ENCODE data around the gene EEF2K.
"Not testable (repeated sequence)": the region's sequence is repeated elsewhere in the genome, so short reads cannot be mapped to it uniquely, and the experiment has no call there.

The EEF2K gene

DNA sequence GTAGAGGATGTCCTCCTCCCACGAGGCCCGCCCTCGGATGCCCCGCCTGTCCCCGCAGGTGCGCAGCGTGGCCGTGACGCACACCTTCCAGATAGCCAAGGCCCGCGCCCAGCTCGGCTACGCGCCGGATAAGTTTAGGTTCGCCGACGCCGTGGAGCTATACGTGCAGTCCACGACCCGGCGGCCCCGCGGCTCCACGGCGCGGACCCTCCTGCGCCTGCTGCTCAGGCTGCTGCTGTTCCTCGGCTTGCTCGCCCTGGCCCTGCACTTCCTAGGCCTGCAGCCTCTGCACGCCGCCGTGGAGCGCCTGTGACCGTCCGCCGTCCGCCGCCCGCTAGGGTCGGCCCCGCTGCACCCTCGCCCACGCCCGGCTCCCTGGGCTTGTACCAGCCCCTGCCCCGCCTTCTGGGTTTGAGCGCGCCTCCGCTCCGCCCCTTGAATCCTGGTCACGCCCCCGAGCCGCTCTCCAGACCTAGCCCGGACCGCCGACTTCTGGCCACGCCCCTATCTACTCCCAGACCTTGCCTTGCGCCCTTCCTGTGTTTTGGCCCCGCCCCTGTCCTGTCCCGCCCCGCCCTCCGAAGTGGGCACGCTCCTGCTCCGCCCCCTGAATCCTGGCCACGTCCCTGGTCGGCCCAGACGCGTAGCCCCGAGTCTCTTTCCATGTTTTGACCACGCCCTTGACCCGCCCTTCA lies 15.8 kb upstream of the EEF2K start:
- no peak for DNase-seq (ENCODE audit: low read depth)

DNA sequence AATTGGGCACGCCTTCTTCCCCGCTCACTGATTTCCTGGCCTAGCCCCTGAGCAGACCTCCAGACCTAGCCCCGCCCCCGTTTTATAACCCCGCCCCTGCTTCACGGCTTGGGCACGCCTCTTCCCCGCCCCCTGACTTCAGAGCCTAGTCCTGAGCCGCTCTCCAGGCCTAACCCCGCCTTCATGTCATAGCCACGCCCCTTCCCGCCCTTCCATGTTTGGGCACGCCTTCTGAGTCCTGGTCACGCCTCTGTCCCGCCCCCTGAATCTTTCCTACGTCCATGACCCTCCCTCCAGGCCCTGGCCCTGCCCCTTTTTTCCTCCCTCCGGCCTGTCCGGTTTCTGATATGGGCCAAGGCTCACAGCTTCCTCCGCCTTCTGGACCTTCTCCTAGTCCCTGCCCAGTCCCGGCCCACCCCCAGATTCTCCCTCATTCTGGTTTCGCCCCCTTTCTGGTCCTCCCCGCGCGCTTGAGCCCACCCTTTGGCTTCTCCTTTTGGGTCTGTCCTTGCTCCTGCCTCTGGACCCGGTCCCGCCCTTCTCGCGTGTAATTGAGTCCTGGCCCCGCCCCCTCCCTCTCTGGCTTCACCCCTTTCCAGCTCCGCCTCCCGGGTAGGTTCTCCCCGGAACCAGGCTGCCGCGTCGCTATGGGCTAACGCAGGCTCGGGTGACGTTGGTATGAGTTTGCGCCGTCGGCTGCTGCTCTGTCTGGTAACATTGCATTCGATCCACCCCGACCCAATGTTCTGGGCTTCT lies 15.1 kb upstream of the EEF2K start:
- DNase-seq (ENCODE audit: low read depth), result peak; percentile 96

DNA sequence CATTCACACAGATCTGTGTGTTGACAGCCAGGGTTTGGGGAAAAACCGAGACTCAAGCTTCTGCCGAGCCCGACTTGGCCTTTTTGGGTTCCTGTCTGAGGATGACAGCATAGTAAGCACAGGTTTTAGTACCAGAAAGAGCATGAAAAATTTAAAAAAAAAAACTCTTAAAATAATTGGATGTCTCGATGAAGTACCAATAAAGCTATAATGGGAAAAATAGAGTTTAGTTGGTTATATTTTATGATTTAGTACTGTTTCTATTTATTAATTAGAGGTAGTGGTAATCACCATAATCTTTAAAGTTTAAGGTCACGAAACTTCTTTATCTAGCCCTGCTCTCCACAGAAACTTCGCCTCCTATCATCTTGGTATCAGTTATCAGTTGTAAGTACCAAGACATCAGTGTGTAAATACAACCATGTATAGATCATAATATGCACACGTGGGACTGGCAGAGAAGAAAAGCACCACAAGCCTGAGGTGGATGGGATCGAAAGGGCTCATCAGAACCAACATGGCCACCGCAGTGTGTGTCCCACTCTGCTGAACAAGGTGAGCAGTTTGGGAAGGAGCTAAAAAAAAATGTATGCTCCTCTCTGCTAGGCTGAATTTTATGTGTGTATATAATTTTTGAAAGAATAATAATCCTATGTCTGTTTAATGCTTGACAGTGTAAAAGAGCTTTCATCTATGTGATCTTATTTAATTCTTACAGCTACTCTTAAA lies 14.4 kb upstream of the EEF2K start:
- no peak for DNase-seq (ENCODE audit: low read depth)

DNA sequence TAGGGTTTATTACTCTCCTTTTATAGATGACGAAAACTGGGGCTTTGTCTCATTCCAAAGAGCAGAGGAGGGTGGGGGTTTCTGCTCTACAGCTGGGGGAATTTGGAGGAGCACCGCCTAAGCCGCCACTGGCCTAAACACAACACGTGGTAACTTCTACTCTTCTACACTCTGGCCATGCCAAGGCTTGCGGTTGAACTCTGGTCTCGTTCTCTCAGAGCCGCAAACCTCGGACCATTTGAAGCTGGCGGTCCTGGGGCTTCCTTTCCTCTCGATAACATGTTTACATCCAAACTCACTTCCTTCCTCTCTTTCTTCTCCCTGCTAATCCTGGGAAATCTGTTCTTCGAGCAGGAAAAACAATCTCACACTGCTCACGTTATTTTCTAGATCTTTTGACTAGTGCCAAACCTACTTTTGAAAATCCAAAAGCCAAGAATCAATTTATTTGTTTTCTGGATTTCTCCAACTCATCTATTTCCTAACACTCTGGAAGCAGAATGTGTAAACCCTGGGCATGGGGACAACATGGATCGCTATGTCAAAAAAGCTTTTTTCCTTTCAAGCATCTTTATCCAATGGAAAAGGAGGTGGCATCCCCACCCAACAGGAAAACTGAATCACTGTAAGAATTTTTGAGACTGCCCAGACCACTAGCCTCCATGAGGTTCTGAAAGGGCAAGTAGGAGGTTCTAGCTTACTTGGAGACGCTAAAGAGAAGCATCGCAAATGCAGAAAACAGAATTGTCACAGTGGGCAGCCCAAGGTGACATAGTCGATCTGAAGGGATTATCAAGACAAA lies 13.6 kb upstream of the EEF2K start:
- DNase-seq (ENCODE audit: low read depth), result peak; percentile 58

DNA sequence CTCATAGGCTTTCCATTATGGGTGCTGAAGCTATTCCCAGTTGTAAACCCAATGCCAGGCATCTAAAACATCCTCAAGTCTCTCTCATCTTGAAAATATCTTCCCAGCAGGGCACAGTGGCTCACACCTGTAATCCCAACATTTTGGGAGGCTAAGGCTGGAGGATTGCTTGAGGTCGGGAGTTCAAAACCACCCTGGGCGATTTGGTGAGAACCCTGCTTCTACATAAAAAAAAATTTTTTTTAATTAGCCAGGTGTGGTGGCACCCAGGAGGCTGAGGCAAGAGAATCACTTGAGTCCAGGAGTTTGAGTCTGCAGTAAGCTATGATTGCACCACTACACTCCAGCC lies 13.0 kb upstream of the EEF2K start:
- DNase-seq (ENCODE audit: low read depth), result no peak

DNA sequence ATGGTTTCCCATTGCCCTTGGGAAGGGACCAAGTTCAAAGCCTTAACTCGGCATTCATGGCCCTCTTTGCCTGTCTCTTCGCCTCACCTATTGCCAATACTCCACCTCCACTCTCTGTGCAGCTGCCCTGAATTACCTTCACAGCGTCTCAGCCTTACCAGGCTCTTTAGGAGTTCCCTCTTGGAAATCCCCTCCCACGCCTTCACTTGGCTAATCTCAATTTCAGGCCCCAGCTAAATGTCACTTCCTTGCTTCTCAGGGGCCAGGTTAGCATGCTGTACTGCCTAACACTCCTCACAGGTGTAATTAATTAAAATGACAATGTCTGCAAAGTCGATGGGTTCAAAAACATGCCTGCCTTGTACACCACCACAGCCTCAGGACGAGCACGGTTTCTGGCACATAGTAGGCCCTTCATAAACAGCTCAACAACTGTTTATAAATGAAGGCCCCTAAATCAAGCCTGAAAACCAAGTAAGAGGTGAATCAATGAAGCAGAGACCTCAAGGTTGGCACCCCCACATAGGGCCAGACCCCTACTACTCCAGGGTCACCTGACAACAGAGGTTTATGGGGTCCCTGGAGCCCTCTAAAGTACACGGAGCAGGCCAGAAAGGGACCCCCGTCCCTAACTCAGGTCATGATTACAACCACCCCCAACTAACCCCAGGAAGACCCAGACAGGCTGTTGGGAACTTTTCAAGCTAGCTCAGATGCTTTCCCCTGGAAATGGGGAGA lies 11.2 kb upstream of the EEF2K start:
- no peak for DNase-seq (ENCODE audit: low read depth)

DNA sequence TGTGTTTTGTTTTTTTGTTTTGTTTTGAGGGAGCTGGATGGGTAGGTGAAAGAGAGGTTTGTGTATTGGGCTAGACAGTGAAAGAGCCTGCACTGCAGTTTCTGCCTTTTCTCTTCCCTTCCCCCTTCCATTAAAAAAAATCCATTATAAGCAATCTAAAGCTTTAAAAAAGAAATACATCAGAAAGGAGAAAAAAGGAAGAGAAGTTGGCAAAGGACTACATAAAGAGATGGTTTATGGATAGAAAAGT lies 10.7 kb upstream of the EEF2K start:
- no peak for DNase-seq (ENCODE audit: low read depth)

DNA sequence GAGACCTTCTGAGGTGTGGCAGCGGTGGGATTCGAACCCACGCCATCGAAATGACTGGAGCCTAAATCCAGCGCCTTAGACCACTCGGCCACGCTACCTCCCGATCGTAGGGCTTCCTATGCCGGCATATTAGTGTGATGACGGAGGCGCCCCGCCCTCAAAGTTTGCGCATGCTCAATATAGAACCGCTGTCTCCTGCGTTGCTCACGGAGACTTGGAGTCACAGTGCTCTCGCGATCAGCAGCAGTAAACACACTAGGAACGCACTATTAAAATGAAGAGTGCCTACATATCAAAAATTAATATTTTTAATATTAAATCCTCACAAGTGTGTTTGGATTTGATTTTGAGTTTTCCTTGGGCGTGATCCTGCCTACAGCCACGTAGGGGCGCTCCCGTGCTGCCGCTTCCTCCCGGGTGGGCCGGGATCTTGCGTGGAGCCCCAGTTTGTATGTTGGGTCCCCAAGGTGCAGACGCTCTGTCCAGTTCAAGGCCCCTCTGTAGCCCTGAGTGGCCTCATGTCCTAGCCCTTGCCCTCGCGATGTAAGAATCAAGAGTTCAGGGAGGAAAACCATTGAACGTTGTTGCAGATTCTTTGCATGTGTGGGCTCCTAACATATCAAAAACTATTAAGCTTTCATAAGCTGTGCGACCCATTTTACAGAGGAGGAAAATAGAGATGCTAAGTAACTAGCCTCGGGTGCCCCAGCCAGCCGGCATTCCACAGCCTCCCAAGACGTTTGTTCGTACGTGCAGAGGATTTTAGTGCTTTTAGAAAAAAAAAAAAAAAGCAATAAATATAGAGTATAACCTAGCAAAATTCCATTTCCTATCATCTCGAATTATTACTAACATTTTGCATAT lies 10.2 kb upstream of the EEF2K start:
- DNase-seq (ENCODE audit: low read depth), result peak; percentile 84

DNA sequence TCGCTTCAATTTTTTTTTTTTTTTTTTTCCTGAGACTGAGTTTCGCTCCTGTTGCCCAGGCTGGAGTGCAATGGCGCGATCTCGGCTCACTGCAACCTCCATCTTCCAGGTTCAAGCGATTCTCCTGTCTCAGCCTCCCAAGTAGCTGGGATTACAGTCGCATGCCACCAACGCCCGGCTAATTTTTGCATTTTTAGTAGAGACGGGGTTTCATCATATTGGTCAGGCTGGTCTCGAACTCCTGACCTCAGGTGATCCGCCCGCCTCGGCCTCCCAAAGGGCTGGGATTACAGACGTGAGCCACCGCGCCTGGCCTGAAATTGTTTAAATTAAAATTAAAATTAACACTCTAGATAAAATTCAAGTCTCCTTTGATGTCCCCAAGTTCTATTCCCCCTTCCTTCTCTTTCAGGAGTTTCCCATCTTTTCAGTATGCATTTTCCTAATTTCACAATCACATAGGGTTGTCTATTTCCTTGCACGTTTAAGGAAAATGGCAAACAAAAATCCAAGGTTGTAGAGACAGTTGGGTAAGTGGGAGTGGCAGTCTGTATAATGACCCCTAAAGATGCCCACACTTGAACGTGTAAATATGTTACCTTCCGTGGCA lies 9.4 kb upstream of the EEF2K start:
- not testable (repeated sequence) for DNase-seq (ENCODE audit: low read depth)

DNA sequence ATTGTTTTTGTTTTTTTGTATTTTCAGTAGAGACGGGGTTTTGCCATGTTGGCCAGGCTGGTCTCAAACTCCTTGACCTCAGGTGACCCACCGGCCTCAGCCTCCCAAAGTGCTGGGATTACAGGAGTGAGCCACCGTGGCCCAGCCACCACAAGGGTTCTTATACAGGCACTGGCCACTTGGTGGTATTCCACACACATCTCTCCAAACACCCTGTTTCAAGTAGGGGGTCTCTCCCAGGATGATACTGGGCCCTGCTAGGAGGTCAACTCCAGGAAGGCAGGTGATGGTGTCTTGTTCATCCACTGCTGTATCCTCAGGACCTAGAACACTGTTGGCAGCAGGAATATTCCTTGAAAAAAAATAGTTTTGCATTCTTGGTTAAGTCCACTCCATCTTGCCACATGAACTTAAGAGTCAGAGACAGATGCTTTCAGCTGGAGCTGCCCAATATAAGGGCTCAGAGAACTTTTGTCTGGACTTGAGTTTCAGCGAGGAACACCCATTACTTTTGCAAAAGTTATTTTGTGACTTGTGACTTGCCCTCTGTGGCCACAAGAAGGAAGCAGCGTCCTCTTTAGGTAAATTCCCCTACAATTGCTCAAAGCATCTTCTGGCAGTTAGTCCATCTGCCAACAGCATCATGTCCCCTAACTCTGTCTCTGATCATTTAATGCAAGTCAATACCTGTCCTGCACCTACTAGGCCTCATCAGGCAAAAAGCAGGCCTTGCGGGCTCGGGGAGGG lies 7.4 kb upstream of the EEF2K start:
- DNase-seq (ENCODE audit: low read depth), result no peak

DNA sequence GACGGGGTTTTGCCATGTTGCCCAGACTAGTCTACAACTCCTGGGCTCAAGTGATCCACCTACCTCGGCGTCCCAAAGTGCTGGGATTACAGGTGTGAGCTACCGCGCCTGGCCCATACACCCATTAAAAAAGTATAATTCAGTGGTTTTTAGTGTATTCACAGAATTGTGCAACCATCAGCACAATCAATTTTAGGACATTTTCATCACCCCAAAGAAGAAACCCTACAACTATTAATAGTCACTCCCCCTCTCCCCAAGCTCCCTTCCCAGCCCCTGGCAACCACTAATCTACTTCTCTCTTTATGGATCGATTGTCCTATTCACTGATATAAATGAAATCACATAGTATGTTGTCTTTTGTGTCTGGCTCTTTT lies 3.8 kb upstream of the EEF2K start:
- DNase-seq (ENCODE audit: low read depth), result no peak

DNA sequence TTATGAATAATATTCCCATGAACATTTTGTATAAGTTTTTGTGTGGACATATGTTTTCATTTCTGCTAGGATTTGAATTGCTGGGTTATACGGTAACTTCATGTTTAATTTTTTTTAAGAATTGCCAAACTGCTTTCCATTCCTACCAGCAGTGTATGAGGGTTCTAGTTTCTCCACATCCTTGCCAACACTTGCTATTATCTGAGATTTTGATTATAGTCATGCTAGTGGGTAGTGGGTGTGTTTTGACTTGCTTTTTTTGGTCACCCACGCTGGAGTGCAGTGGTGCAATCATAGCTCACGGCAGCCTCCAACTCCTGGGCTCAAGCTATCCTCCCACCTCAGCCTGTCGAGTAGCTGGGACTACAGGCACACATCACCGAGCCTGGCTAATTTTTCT lies 3.0 kb upstream of the EEF2K start:
- DNase-seq (ENCODE audit: low read depth), result no peak

DNA sequence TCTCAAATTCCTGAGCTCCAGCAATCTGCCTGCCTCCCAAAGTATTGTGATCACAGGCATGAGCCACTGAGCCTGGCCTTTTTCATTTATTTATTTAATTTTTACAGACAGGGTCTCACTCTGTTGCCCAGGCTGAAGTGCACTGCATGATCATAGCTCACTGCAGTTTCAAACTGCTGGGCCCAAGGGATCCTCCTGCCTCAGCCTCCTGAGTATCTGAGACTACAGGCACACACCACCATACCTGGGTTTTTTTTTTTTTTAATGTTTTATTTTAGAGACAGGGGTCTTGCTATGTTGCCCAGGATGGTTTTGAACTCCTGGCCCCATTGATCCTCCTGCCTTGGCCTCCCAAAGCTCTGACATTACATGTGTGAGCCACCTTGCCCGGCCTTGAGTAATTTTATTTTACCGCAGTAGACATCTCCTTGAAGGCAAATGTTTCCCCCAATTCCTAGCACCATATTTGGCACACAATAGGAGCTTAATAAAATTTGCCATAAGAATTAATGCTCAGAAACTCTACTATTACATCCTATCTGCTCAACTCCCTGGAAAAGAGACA lies 1.9 kb upstream of the EEF2K start:
- DNase-seq (ENCODE audit: low read depth), result no peak

DNA sequence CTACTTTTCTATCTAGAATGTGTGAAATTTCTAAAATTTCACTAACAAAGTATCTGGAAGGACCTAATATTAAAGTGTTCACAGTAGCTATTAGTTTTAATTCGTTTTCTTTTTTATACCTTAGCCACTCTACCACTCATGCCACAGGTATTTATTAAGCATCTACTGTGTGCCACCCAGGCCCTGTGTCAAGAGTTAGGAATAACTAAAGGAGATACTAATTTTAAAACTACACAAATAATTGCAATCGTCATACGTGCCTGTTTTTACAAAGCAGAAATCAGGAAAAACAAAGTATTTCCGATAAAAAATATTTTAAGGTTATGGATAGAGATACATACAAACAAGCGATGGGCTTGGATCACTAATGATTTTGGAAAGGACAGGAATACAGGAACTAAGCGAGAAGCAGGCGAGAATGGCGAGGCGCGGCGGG lies 483 bp upstream of the EEF2K start:
- DNase-seq (ENCODE audit: low read depth), result no peak

DNA sequence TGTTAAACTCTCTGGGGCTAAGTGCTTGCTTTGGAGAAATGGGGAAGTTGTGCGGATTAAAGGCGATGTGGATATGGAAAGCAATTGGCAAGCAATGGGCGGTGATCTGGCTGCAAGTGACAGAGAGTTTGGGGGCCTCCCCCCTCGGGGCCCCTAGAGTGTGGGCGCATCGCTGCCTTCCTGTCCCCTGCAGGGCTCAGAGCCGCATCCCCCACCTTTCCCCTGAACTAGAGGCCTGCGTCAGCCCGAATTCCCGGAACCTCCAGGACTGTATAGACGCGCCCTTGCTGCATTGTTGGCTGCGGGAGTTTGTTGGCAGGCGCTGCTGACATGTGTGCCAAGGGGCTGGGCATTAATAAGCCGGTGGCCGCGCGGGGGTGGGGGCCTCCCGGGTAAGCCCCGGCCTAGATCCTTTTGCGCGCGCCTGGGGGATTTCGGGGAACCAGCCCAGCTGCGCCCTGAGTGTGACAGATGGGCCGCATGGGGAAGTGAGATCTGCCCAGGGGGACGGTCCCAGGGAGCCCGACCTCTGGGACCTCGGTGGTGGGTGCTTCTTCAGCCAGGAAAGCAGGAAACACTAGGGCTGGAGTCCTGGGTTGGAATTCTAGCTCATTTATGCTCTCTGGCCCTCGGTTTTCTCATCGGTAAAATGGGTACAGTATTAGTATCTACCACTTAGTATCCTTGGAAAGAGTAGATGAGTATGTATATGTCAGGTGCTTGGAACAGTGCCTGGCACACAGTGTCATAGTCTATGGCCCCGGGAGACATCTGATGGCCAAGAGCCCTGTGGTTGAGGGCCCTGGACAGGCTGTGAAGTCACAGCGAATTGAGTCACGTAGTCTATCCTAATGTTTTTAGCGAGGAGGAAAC lies 1.0 kb downstream of the EEF2K start:
- DNase-seq (ENCODE audit: low read depth), result no peak

DNA sequence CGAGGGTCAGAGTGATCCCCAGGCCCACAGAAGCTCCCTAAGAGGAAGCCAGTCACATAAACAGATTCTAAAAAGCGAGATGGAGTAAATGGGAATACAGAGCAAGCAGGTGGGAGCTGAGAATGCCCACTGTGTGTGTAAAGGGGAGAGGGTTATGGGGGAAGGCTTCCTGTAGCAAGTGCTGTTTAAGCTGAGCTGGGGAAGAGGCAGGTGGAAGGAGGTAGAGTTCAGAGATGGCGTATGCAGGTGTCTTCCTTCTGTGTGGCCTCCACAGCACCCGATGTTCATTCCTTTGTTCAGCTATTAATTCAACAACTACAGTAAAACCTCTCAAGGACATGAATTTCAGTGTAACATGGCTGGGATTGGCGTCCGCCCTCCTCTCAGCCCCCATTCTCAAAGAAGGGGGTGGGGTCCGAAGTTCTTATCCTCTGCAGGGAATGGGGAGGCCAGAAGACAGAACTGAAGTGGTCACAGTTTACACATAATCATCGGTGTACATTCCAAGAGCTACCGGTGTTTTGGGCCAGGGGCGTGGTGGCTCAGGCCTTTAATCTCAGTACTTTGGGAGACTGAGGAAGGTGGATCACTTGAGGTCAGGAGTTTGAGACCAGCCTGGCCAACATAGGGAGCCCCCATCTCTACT lies 1.8 kb downstream of the EEF2K start:
- DNase-seq (ENCODE audit: low read depth), result no peak

DNA sequence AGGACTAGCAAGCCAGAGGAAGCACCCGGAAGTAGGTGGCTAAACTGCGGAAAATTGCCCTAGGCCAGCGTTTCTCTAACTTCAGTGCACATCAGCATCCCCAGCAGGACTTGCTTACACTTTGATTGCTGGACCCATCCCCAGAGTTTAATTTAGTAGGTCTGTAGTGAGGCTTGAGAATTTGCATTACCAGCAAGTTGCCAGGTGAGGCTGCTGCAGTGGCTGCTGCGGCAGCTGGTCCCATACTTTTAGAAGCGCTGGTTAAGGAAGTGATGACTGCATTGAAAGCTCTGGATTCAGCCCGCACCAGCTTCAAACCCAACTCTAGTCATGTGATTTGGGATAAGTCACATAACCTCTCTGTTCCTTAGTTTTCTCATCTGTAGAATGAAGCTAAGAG lies 4.2 kb downstream of the EEF2K start:
- DNase-seq (ENCODE audit: low read depth), result no peak

DNA sequence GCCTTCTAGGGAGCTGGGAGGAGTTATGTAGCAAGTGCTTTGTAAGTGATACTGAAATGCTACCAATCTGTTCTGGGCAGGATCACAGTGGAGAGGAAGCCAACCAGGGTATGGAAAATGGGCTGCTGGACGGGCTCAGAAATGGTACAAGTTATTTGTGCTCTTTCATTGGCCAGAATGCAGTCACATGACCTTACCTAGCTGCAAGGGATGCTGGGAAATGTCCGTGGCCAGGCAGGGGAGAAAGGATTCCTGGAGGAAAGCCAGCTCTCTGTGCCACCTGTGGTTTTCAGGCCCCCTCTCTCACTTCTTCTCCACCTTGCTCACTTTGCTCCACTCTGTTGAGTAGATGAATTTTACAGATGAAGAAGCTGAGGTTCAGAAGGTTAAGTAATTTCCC lies 4.8 kb downstream of the EEF2K start:
- no peak for DNase-seq (ENCODE audit: low read depth)
